ENCODE results near the gene HAS3. TPM values are rescaled to one million over a fixed set of nuclear protein-coding genes. Genes with fewer than 3 reads are reported as not detected.
A peak's percentile ranks its signal among the peaks of the same experiment; 100 is the strongest.
"Not testable (repeated sequence)": the region's sequence is repeated elsewhere in the genome, so short reads cannot be mapped to it uniquely, and the experiment has no call there.

Gene HAS3
- total and polyA plus RNA-seq, 9 donors = 0.83 to 3.2 (median 1.8) TPM

GRCh38 chr16:69131839-69132423 is 26.5 kb downstream of the HAS3 start:
- Histone ChIP-seq H3K4me3 (peak overlapping the region; percentile 97), H3K27me3 (no peaks in the 10 kb centered on the region), H3K4me1 (ENCODE audit: insufficient read depth) (peaks cover 7% of the 10 kb centered on the region), H3K9me3 (no peaks in the 10 kb centered on the region), H3K36me3 (no peaks in the 10 kb centered on the region), H3K27ac (peak overlapping the region; percentile 59 to 88)
- DNase-seq = peak; percentile 81 to 87 (median 84)
- intact Hi-C loops (cut with DNase I) = no loop called here
- TF ChIP-seq CTCF (IDR thresholded peaks at IDR 0.05) (no peak), EP300 (IDR thresholded peaks at IDR 0.05) (no peak), POLR2A (IDR thresholded peaks at IDR 0.05) (no peak)
- 1% methylated on average over 34 to 52 of the region's 53 CpGs for WGBS, 3 donors

GRCh38 chr16:69132424-69133252 is 27.2 kb downstream of the HAS3 start, which contains the start of the genes CHTF8 and UTP4:
Gene CHTF8, minus strand, starts transcription at chr16:69132588. Its CDS starts 11,130 bp downstream, at chr16:69121458.
Gene UTP4, plus strand, starts transcription at chr16:69132649. Its CDS starts 811 bp downstream, at chr16:69133460.
- H3K4me3 ChIP-seq = peak within 1 kb of the TSS; percentile 97
- H3K4me1 ChIP-seq (ENCODE audit: insufficient read depth) = peaks cover 7% of the 10 kb centered on the region
- DNase-seq = peak; percentile 84 to 89 (median 87)
- no peaks in the 10 kb centered on the region for H3K36me3 ChIP-seq
- H3K27ac ChIP-seq = peak within 1 kb of the TSS; percentile 59 to 88
- intact Hi-C loops (cut with DNase I) = no loop called here
- H3K27me3 ChIP-seq = no peaks in the 10 kb centered on the region
- 0 to 1% (median 1%) methylated on average over 63 to 78 of the region's 78 CpGs for WGBS, 3 donors
- TF ChIP-seq CTCF (IDR thresholded peaks at IDR 0.05) (peak in 1 of 3 donors; percentile 25), EP300 (IDR thresholded peaks at IDR 0.05) (no peak), POLR2A (IDR thresholded peaks at IDR 0.05) (peak; percentile 99)
- no peaks in the 10 kb centered on the region for H3K9me3 ChIP-seq

- no peaks in the 10 kb centered on the region for H3K27me3 ChIP-seq
- DNase-seq = no peak
- TF ChIP-seq EP300 (IDR thresholded peaks at IDR 0.05) (no peak), POLR2A (IDR thresholded peaks at IDR 0.05) (no peak), CTCF (IDR thresholded peaks at IDR 0.05) (no peak)
- no peak overlapping the region for H3K27ac ChIP-seq
- H3K9me3 ChIP-seq = no peaks in the 10 kb centered on the region
- intact Hi-C loops (cut with DNase I) = no loop called here
- WGBS, 3 donors = 25 to 27% (median 27%) methylated on average over 5 of the region's 5 CpGs
- peaks cover 7% of the 10 kb centered on the region for H3K4me1 ChIP-seq (ENCODE audit: insufficient read depth)
- H3K4me3 ChIP-seq = peak overlapping the region; percentile 97
- H3K36me3 ChIP-seq = no peaks in the 10 kb centered on the region
Observed at GRCh38 chr16:69133373-69133954, 28.0 kb downstream of the HAS3 start.

- TF ChIP-seq CTCF (IDR thresholded peaks at IDR 0.05) (no peak), EP300 (IDR thresholded peaks at IDR 0.05) (no peak), POLR2A (IDR thresholded peaks at IDR 0.05) (no peak)
- WGBS, 3 donors = 55 to 83% (median 55%) methylated on average over 2 of the region's 2 CpGs
- no peaks in the 10 kb centered on the region for H3K36me3 ChIP-seq
- no peaks in the 10 kb centered on the region for H3K4me1 ChIP-seq (ENCODE audit: insufficient read depth)
- H3K9me3 ChIP-seq = no peaks in the 10 kb centered on the region
- no peak for DNase-seq
- no peak overlapping the region for H3K27ac ChIP-seq
- no peaks in the 10 kb centered on the region for H3K27me3 ChIP-seq
- intact Hi-C loops (cut with DNase I) = no loop called here
- no peak overlapping the region for H3K4me3 ChIP-seq
Observed at GRCh38 chr16:69138608-69139007, 33.2 kb downstream of the HAS3 start.

- H3K27me3 ChIP-seq; H3K9me3 ChIP-seq; DNase-seq; intact Hi-C loops (cut with DNase I); H3K4me1 ChIP-seq (ENCODE audit: insufficient read depth); H3K4me3 ChIP-seq; H3K36me3 ChIP-seq; H3K27ac ChIP-seq: not testable (repeated sequence)
- 94 to 95% (median 95%) methylated on average over 7 of the region's 7 CpGs for WGBS, 3 donors
Observed at GRCh38 chr16:69139464-69139863, 34.0 kb downstream of the HAS3 start.
